Choroid plexus epithelial cell (primary cell): ENCODE measurements around the gene NCKAP5.

Source experiments
- DNase-seq: peaks from one replicate; pipeline ENCODE4 v3.0.0-alpha.2; 2010; ENCODE audit warnings: low read depth
- H3K4me3 ChIP-seq: 2 replicates; pipeline ENCODE4 v1.5.1; 2011; ENCODE audit warnings: low read depth, mild to moderate bottlenecking, control low read depth, low read length, moderate library complexity
- CTCF ChIP-seq: conservative IDR thresholded peaks from 2 replicates; pipeline ENCODE4 v1.5.1; 2011; ENCODE audit warnings: low read depth, mild to moderate bottlenecking, control low read depth, inconsistent platforms, low read length, moderate library complexity

The NCKAP5 gene

GRCh38 chr2:133266041-133266925 lies 302.0 kb downstream of the NCKAP5 start:
- TF ChIP-seq CTCF, result peak; percentile 20
- no peak for DNase-seq
- H3K4me3 ChIP-seq, result peak overlapping the region; percentile 57

DNA sequence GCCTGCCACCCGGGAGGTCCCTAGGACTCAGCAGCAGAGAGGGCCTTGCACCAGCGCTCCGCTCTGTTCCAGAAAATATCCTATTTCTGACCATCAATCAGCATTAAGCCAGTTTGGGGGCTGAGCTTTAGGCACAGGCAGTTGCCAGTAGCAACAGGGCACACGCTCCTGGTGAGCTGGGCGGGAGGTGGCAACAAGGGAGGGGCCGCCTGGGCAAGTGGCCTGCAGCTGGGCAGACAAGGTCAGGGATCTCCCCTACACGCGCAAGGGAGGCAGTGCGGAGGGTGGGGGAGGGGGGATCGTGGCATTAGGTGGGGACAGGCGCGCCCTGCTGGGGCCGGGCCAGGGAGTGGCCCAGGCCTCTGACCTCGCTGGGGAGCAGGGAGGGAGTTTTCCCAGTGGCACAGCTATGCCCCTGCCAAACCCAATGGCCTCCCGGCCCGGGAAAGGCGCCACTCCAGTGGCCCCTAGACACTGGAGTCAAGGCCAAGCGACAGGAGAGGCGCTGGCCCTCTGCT lies 302.8 kb downstream of the NCKAP5 start:
- TF ChIP-seq CTCF, result no peak

DNA sequence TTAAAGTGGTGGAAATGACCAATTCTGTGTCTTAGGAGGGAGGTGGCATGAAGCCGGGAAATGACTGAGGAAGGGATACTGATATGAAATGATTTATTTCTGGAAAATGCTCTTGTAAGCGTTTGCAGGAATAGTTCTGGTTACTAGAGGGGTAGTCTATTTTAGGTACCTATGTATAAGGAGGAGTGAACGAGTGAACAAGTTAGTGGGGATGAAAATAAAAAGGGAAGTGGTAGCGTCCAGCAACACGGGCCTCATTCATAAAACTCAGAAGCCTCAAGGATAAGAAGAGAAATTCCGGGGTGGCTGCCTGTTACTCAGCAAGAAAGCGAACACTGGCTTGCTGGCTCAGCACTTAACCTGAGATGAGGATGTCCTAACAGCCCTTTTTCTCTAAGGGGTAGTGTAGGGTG lies 303.3 kb downstream of the NCKAP5 start:
- H3K4me3 ChIP-seq, result no peak overlapping the region
- no peak for TF ChIP-seq CTCF

More for the DNA sequence above, 302.8 kb downstream of the NCKAP5 start:
- DNase-seq, result no peak
- H3K4me3 ChIP-seq, result peak overlapping the region; percentile 57

GRCh38 chr2:133262893-133263292 lies 305.4 kb downstream of the NCKAP5 start:
- DNase-seq, result peak; percentile 56
- no peak overlapping the region for H3K4me3 ChIP-seq
- TF ChIP-seq CTCF, result peak; percentile 63

More for the DNA sequence above, 303.3 kb downstream of the NCKAP5 start:
- no peak for DNase-seq

- DNase-seq, result no peak
- no peak overlapping the region for H3K4me3 ChIP-seq
- no peak for TF ChIP-seq CTCF
These were observed 312.9 kb downstream of the NCKAP5 start for GRCh38 chr2:133255360-133255759.

GRCh38 chr2:133253793-133254192 lies 314.5 kb downstream of the NCKAP5 start:
- H3K4me3 ChIP-seq, result no peak overlapping the region
- DNase-seq, result no peak
- no peak for TF ChIP-seq CTCF
